ENCODE results near the gene OR52E5.

OR52E5 gene

GRCh38 chr11:5937868-5938602, 45.0 kb downstream of the OR52E5 start:
- DNase-seq, result no peak

- no peak for DNase-seq
These were observed 45.6 kb downstream of the OR52E5 start for GRCh38 chr11:5938603-5938965.

GRCh38 chr11:5940748-5941147, 47.7 kb downstream of the OR52E5 start:
- no peak for DNase-seq

GRCh38 chr11:5941951-5942350, 48.9 kb downstream of the OR52E5 start, which contains the start of gene OR56A3:
OR56A3 (plus strand) TSS chr11:5942251; CDS start chr11:5947347, 5,096 bp downstream.
- no peak for DNase-seq
